Psoas muscle (tissue), 8 donors: Measurements from ENCODE around the gene DDIT4. TPM values are rescaled to one million over a fixed set of nuclear protein-coding genes. Genes with fewer than 3 reads are reported as not detected.
"Not testable (repeated sequence)": the region's sequence is repeated elsewhere in the genome, so short reads cannot be mapped to it uniquely, and the experiment has no call there.

ENCODE experiments used
- ATAC-seq, 4 donors: fragments of 200-7000 bp; cut with Tn5 transposase; one replicate each; pipeline ENCODE4 v1.9.1; 2020; ENCODE audit warnings: moderate library complexity in 3 of 4, mild to moderate bottlenecking in 2 of 4
- DNase-seq, 2 donors: peaks; one replicate each; pipeline ENCODE4 v3.0.0-alpha.2; 2020
- H3K27ac ChIP-seq: fragments of 200-600 bp; one replicate; pipeline ENCODE4 v1.8.0; 2022
- H3K27me3 ChIP-seq, 3 donors: fragments of 200-600 bp in 1 of 3; one replicate each; pipeline versions ENCODE4 v1.6.1 to v1.8.0; 2013 to 2022; ENCODE audit warnings: low read length in 2 of 3, mild to moderate bottlenecking in 2 of 3, moderate library complexity in 1 of 3; ENCODE audit not compliant: insufficient read depth in 3 of 3
- H3K36me3 ChIP-seq, 2 donors: fragments of 200-600 bp in 1 of 2; one replicate each; pipeline versions ENCODE4 v1.6.1 to v1.8.0; 2013 to 2022; ENCODE audit warnings: low read depth in 1 of 2, mild to moderate bottlenecking in 1 of 2, moderate library complexity in 1 of 2; ENCODE audit not compliant: insufficient read depth in 1 of 2
- H3K4me1 ChIP-seq: fragments of 200-600 bp; one replicate; pipeline ENCODE4 v1.8.0; 2022
- H3K4me3 ChIP-seq: fragments of 200-600 bp; one replicate; pipeline ENCODE4 v1.8.0; 2022; ENCODE audit warnings: mild to moderate bottlenecking
- H3K9me3 ChIP-seq: fragments of 200-600 bp; one replicate; pipeline ENCODE4 v1.8.0; 2022
- CTCF ChIP-seq: fragments of 200-600 bp; IDR thresholded peaks from one replicate; pipeline ENCODE4 v1.8.0; 2022; ENCODE audit warnings: antibody characterized with exemption
- WGBS, 3 donors: extraction: QIAGEN DNeasy Blood & Tissue Kit; methylation state at CpG; one replicate each; pipeline versions ENCODE4 v1.1.6 to v1.1.7; 2013; 5-methylcytosine and 5-hydroxymethylcytosine counted together
- intact Hi-C, 2 donors: fragments of 100-400 bp; cut with DNase I; formaldehyde crosslinking; loops; one replicate each; pipeline versions ENCODE4 v1.11.0 to v1.14.2; 2022
- polyA plus RNA-seq, 3 donors: library from polyadenylated mRNA; stranded (reverse); fragments of 200-250 nt; gene quantifications; one replicate each; pipeline ENCODE4 v1.2.3, GENCODE V29; 2013
- total RNA-seq, 4 donors: library from RNA; stranded (reverse); fragmentation: NEBNext Ultra II Directional in 2 of 4; extraction: Animal tissue kit (Norgen Biotek cat#: 25700) in 2 of 4; gene quantifications; one replicate each; pipeline versions ENCODE4 v1.2.1 to v1.2.4, GENCODE V29; 2021 to 2023
- donor health status: healthy with polysubstance abuse.
- donor health status: DM: no; HTN: no; CAD: no; lungs with moderate emphysema.
- donor health status: Bipolar disorder and iron deficiency.
- donor health status: healthy.
- donor health status: DM: yes; HTN: yes; CAD: no.
- donor health status: DM: no; HTN: no; CAD: no.
- donor health status: DM: no; HTN: no; CAD: no.
- donor health status: DM: yes; HTN: yes; CAD: no.

DDIT4 gene
- total and polyA plus RNA-seq, 7 donors, result 16.1 to 744 (median 114) TPM

- WGBS, 3 donors, result 94 to 99% (median 98%) methylated on average over 4 of the region's 4 CpGs
- Histone ChIP-seq H3K9me3 (no peaks in the 10 kb centered on the region), H3K27ac (no peak overlapping the region), H3K4me1 (no peaks in the 10 kb centered on the region), H3K4me3 (no peak overlapping the region), H3K27me3 (no peaks in the 10 kb centered on the region), H3K36me3 (no peaks in the 10 kb centered on the region)
- DNase-seq (no peak), ATAC-seq (no peak)
- intact Hi-C loops, result no loop called here
- TF ChIP-seq CTCF, result no peak
These were observed 17.4 kb downstream of the DDIT4 start for GRCh38 chr10:72291019-72291532.

- ATAC-seq (no peak), DNase-seq (no peak)
- intact Hi-C loops, result no loop called here
- no peak overlapping the region for H3K4me3 ChIP-seq
- H3K27me3 ChIP-seq, result no peaks in the 10 kb centered on the region
- no peak for TF ChIP-seq CTCF
- H3K27ac ChIP-seq, result no peak overlapping the region
- H3K9me3 ChIP-seq, result no peaks in the 10 kb centered on the region
- no peaks in the 10 kb centered on the region for H3K36me3 ChIP-seq
- H3K4me1 ChIP-seq, result peaks cover 4% of the 10 kb centered on the region
- WGBS, 3 donors, result 81 to 87% (median 85%) methylated on average over 5 to 6 of the region's 6 CpGs
These were observed 18.5 kb downstream of the DDIT4 start for GRCh38 chr10:72292223-72292691.

- no peaks in the 10 kb centered on the region for H3K27me3 ChIP-seq
- no peaks in the 10 kb centered on the region for H3K36me3 ChIP-seq
- no peak for ATAC-seq
- peaks cover 16% of the 10 kb centered on the region for H3K4me1 ChIP-seq
- no peak for TF ChIP-seq CTCF
- intact Hi-C loops, result no loop called here
- no peak overlapping the region for H3K27ac ChIP-seq
- no peak overlapping the region for H3K4me3 ChIP-seq
- no peak for DNase-seq
- WGBS, 3 donors, result 78 to 85% (median 80%) methylated on average over 8 of the region's 8 CpGs
- H3K9me3 ChIP-seq, result no peaks in the 10 kb centered on the region
These were observed 21.7 kb downstream of the DDIT4 start for GRCh38 chr10:72295330-72295910.

GRCh38 chr10:72296829-72297280 is 23.1 kb downstream of the DDIT4 start:
- intact Hi-C loops, ATAC-seq, H3K9me3 ChIP-seq, DNase-seq, H3K36me3 ChIP-seq, H3K27me3 ChIP-seq: not testable (repeated sequence)
- Histone ChIP-seq H3K27ac (peak overlapping the region; percentile 83), H3K4me3 (peak overlapping the region; percentile 81), H3K4me1 (peaks cover 16% of the 10 kb centered on the region)
- WGBS, 3 donors, result 76 to 79% (median 79%) methylated on average over 15 to 19 of the region's 19 CpGs

- Histone ChIP-seq H3K4me1 (peaks cover 16% of the 10 kb centered on the region), H3K9me3 (no peaks in the 10 kb centered on the region), H3K27me3 (no peaks in the 10 kb centered on the region), H3K27ac (peak overlapping the region; percentile 83), H3K36me3 (no peaks in the 10 kb centered on the region), H3K4me3 (peak overlapping the region; percentile 81)
- intact Hi-C loops, result no loop called here
- no peak for TF ChIP-seq CTCF
- WGBS, 3 donors, result 7 to 17% (median 8%) methylated on average over 21 to 30 of the region's 30 CpGs
- DNase-seq, result peak; percentile 90
- ATAC-seq, result peak; percentile 44 to 57 (median 54)
These were observed 23.6 kb downstream of the DDIT4 start for GRCh38 chr10:72297281-72297804.
